Esophagus muscularis mucosa (tissue), 3 donors: ENCODE measurements around the gene KCND3.

ENCODE experiments used
- POLR2A ChIP-seq: fragments of 450-650 bp; IDR thresholded peaks from one replicate; pipeline ENCODE4 v1.6.1; 2017; ENCODE audit warnings: antibody characterized with exemption, moderate library complexity, mild to moderate bottlenecking, low read depth
- POLR2AphosphoS5 ChIP-seq, 2 donors: sonication (generic); formaldehyde crosslinking; IDR thresholded peaks; one replicate each; pipeline ENCODE4 v1.6.1; 2017; ENCODE audit warnings: antibody characterized with exemption in 2 of 2
- TF ChIP-seq, protein P1 (sequence below), 3 experiments: fragments of 200-600 bp in 2 of 3; fragments of 450-650 bp in 1 of 3; sonication (generic) in 2 of 3; IDR thresholded peaks; one replicate each; pipeline ENCODE4 v1.5.1; 2017 to 2019; ENCODE audit warnings: antibody characterized with exemption in 3 of 3, mild to moderate bottlenecking in 2 of 3, moderate library complexity in 1 of 3

GRCh38 chr1:112017183-112017582 is 27.7 kb upstream of the KCND3 start:
- TF ChIP-seq, protein P1, sequence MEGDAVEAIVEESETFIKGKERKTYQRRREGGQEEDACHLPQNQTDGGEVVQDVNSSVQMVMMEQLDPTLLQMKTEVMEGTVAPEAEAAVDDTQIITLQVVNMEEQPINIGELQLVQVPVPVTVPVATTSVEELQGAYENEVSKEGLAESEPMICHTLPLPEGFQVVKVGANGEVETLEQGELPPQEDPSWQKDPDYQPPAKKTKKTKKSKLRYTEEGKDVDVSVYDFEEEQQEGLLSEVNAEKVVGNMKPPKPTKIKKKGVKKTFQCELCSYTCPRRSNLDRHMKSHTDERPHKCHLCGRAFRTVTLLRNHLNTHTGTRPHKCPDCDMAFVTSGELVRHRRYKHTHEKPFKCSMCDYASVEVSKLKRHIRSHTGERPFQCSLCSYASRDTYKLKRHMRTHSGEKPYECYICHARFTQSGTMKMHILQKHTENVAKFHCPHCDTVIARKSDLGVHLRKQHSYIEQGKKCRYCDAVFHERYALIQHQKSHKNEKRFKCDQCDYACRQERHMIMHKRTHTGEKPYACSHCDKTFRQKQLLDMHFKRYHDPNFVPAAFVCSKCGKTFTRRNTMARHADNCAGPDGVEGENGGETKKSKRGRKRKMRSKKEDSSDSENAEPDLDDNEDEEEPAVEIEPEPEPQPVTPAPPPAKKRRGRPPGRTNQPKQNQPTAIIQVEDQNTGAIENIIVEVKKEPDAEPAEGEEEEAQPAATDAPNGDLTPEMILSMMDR (IDR thresholded peaks at IDR 0.05), result no peak
- TF ChIP-seq POLR2A (no peak), POLR2AphosphoS5 (IDR thresholded peaks at IDR 0.05) (no peak)
